Activated naive CD4-positive, alpha-beta T cell treated with anti-CD3 and anti-CD28 coated beads, Interleukin-2, amount 50 U/mL, for 16 hours (primary cell): ENCODE results near the gene PSMB2.
A peak's percentile ranks its signal among the peaks of the same experiment; 100 is the strongest.
"Not testable (repeated sequence)": the region's sequence is repeated elsewhere in the genome, so short reads cannot be mapped to it uniquely, and the experiment has no call there.

Source experiments
- DNase-seq: peaks from one replicate; pipeline ENCODE4 v3.0.0-alpha.2; 2020

Gene PSMB2

GRCh38 chr1:35591211-35591610 is 50.1 kb downstream of the PSMB2 start:
- no peak for DNase-seq

GRCh38 chr1:35590476-35591040 is 50.8 kb downstream of the PSMB2 start:
- DNase-seq = no peak

GRCh38 chr1:35589516-35590427 is 51.6 kb downstream of the PSMB2 start:
- no peak for DNase-seq

GRCh38 chr1:35588197-35588910 is 53.0 kb downstream of the PSMB2 start:
- no peak for DNase-seq

GRCh38 chr1:35587736-35588135 is 53.6 kb downstream of the PSMB2 start:
- no peak for DNase-seq

GRCh38 chr1:35586808-35587207 is 54.5 kb downstream of the PSMB2 start:
- DNase-seq = no peak

GRCh38 chr1:35585805-35586204 is 55.5 kb downstream of the PSMB2 start:
- DNase-seq = not testable (repeated sequence)

GRCh38 chr1:35585281-35585680 is 56.0 kb downstream of the PSMB2 start:
- DNase-seq = no peak

GRCh38 chr1:35581621-35582020 is 59.7 kb downstream of the PSMB2 start:
- DNase-seq = not testable (repeated sequence)

GRCh38 chr1:35580949-35581388 is 60.4 kb downstream of the PSMB2 start:
- no peak for DNase-seq

- peak; percentile 56 for DNase-seq
These were observed 64.0 kb downstream of the PSMB2 start for GRCh38 chr1:35577071-35577998.

GRCh38 chr1:35576766-35577070 is 64.6 kb downstream of the PSMB2 start:
- DNase-seq = not testable (repeated sequence)

GRCh38 chr1:35576061-35576765 is 65.1 kb downstream of the PSMB2 start:
- no peak for DNase-seq

- no peak for DNase-seq
These were observed 65.8 kb downstream of the PSMB2 start for GRCh38 chr1:35575416-35575958.

- no peak for DNase-seq
These were observed 66.5 kb downstream of the PSMB2 start for GRCh38 chr1:35574655-35575415.

- no peak for DNase-seq
These were observed 67.1 kb downstream of the PSMB2 start for GRCh38 chr1:35574125-35574654.

GRCh38 chr1:35573198-35574124 is 67.9 kb downstream of the PSMB2 start, which contains the start of gene TFAP2E:
Gene TFAP2E (plus strand): TSS chr1:35573314. CDS start chr1:35573578, 264 bp downstream.
- DNase-seq = no peak

GRCh38 chr1:35572296-35572695 is 69.0 kb downstream of the PSMB2 start:
- no peak for DNase-seq

GRCh38 chr1:35571263-35571662 is 70.1 kb downstream of the PSMB2 start:
- DNase-seq = no peak
